NCI-H2081 treated with DMSO at 0.1 percent for 48 hours (cell line): ENCODE measurements around the gene VWA8.

Experiments
- DNase-seq: peaks from one replicate; lab custom pipeline; 2025; lab: John Stamatoyannopoulos, UW

The VWA8 gene

GRCh38 chr13:41960637-41961465, at the start of gene VWA8:
Gene VWA8, minus strand, starts transcription at chr13:41961109. Its CDS starts 94 bp downstream, at chr13:41961015.
- no peak for DNase-seq

GRCh38 chr13:42009057-42009456, 48.1 kb upstream of the VWA8 start:
- no peak for DNase-seq

GRCh38 chr13:42007844-42008243, 46.9 kb upstream of the VWA8 start:
- no peak for DNase-seq

GRCh38 chr13:42002066-42002465, 41.2 kb upstream of the VWA8 start:
- DNase-seq = no peak

- no peak for DNase-seq
Measured at GRCh38 chr13:42001580-42001979, 40.7 kb upstream of the VWA8 start.

GRCh38 chr13:42000846-42001245, 39.9 kb upstream of the VWA8 start:
- no peak for DNase-seq

- no peak for DNase-seq
Measured at GRCh38 chr13:41997396-41997795, 36.5 kb upstream of the VWA8 start.

- no peak for DNase-seq
Measured at GRCh38 chr13:41995946-41996345, 35.0 kb upstream of the VWA8 start.

- no peak for DNase-seq
Measured at GRCh38 chr13:41995336-41995735, 34.4 kb upstream of the VWA8 start.

- DNase-seq = no peak
Measured at GRCh38 chr13:41994696-41995095, 33.8 kb upstream of the VWA8 start.

- DNase-seq = no peak
Measured at GRCh38 chr13:41991936-41992335, 31.0 kb upstream of the VWA8 start.

- DNase-seq = no peak
Measured at GRCh38 chr13:41988244-41988643, 27.3 kb upstream of the VWA8 start.

GRCh38 chr13:41985788-41986508, 25.0 kb upstream of the VWA8 start:
- no peak for DNase-seq

- no peak for DNase-seq
Measured at GRCh38 chr13:41981951-41982715, 21.2 kb upstream of the VWA8 start.

- no peak for DNase-seq
Measured at GRCh38 chr13:41978007-41978406, 17.1 kb upstream of the VWA8 start.

GRCh38 chr13:41976476-41976875, 15.6 kb upstream of the VWA8 start:
- no peak for DNase-seq

- no peak for DNase-seq
Measured at GRCh38 chr13:41974262-41974900, 13.5 kb upstream of the VWA8 start.

- no peak for DNase-seq
Measured at GRCh38 chr13:41973247-41973741, 12.4 kb upstream of the VWA8 start.

GRCh38 chr13:41971848-41972247, 10.9 kb upstream of the VWA8 start:
- DNase-seq = no peak

GRCh38 chr13:41970918-41971317, 10.0 kb upstream of the VWA8 start:
- DNase-seq = no peak

GRCh38 chr13:41970022-41970421, 9.1 kb upstream of the VWA8 start:
- DNase-seq = no peak

- no peak for DNase-seq
Measured at GRCh38 chr13:41969072-41969471, 8.2 kb upstream of the VWA8 start.
